Neuron (in vitro differentiated cells): ENCODE results near the gene KPNA6.
A peak's percentile ranks its signal among the peaks of the same experiment; 100 is the strongest.

ENCODE experiments used
- H2AFZ ChIP-seq: one replicate; pipeline ENCODE4 v1.6.1; 2013; ENCODE audit warnings: low read depth, mild to moderate bottlenecking, inconsistent platforms, low read length, moderate library complexity
- H3K27me3 ChIP-seq: one replicate; pipeline ENCODE4 v1.6.1; 2013; ENCODE audit warnings: low read length; ENCODE audit not compliant: insufficient read depth
- H3K36me3 ChIP-seq: one replicate; pipeline ENCODE4 v1.6.1; 2013; ENCODE audit warnings: low read length; ENCODE audit not compliant: insufficient read depth
- H3K4me1 ChIP-seq: one replicate; pipeline ENCODE4 v1.6.1; 2013; ENCODE audit warnings: low read length; ENCODE audit not compliant: insufficient read depth
- H3K4me3 ChIP-seq: 2 replicates; pipeline ENCODE4 v1.5.1; 2013; ENCODE audit warnings: mild to moderate bottlenecking, low read length, moderate library complexity
- H3K9me3 ChIP-seq: one replicate; pipeline ENCODE4 v1.6.1; 2013; ENCODE audit warnings: low read length

The KPNA6 gene

DNA sequence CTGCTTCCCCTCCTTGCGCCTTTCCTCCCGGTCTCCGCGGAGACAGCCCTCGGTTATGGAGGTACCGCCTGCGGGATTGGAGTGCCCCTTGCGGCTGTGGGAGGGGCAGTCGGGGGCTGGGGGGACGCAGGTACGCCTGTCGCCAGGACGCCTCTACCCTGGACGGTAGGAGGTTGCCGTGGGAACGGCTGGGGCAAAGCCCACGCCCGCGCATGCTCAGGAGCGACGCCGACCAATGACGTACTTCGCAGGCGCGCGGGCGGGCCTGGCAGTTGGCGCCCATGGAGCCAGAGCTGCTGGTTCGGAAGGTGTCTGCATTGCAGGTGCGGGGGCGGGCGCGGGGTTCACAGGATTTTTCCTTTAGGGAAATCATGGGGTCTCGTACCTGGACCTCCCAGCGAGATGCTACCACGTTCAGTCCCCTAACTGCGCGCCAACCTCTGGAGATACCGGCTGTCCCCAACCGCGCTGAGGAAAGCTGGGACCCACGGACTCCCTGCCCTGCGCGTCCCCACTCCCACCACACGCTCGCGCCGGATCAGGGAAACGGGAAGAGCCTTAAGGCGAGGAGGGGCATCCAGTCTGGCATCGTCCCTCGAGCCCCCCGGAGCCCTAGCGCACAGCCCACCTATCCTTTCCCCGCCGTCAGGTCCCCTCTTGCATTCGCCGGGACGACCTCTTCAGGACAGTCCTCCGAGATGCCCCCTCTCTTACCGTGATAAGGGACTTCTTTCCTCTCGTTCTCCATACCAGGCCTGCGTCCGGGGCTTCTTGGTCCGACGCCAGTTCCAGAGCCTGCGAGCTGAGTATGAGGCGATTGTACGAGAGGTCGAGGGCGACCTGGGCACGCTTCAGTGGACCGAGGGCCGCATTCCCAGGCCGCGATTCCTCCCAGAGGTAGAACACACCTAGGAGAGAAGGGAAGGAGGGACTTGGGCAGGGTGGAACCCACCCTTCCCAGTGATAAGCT is 97.8 kb downstream of the KPNA6 start, which contains the start of gene IQCC:
Gene IQCC (plus strand): TSS at position 271 of the 970 bp plus-strand sequence. CDS start 11 bp downstream, at position 282.
- H3K4me1 ChIP-seq = peaks cover 9% of the 10 kb centered on the region
- H3K27me3 ChIP-seq = no peaks in the 10 kb centered on the region
- H3K4me3 ChIP-seq = peak within 1 kb of the TSS; percentile 65
- H2AFZ ChIP-seq = no peak within 1 kb of the TSS
- H3K36me3 ChIP-seq = peaks cover 9% of the 10 kb centered on the region
- H3K9me3 ChIP-seq = no peaks in the 10 kb centered on the region

GRCh38 chr1:32208469-32208868 is 100.6 kb downstream of the KPNA6 start:
- no peak overlapping the region for H2AFZ ChIP-seq
- no peaks in the 10 kb centered on the region for H3K9me3 ChIP-seq
- H3K4me3 ChIP-seq = no peak overlapping the region
- H3K4me1 ChIP-seq = no peaks in the 10 kb centered on the region
- H3K27me3 ChIP-seq = no peaks in the 10 kb centered on the region
- peaks cover 12% of the 10 kb centered on the region for H3K36me3 ChIP-seq

DNA sequence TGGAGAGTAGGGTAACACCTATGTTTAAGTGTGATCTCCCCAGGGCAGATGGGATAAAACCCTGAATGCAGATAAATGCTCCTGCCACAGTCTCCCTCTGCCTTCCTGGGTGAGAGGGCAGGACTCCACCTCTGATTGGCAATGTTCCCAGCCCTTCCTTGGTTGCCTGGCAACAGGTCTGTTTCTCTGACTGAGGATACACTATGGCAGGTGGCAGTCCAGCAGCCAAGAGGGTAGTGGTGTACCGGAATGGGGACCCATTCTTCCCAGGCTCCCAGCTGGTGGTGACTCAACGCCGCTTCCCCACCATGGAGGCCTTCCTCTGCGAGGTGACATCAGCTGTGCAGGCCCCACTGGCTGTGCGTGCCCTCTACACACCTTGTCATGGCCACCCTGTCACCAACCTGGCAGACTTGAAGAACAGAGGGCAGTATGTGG is 101.1 kb downstream of the KPNA6 start, which contains the start of gene DCDC2B:
Gene DCDC2B (plus strand): TSS at position 199 of the 438 bp plus-strand sequence. CDS start 5 bp downstream, at position 204.
- no peaks in the 10 kb centered on the region for H3K4me1 ChIP-seq
- H2AFZ ChIP-seq = no peak within 1 kb of the TSS
- no peaks in the 10 kb centered on the region for H3K9me3 ChIP-seq
- H3K36me3 ChIP-seq = peaks cover 12% of the 10 kb centered on the region
- H3K4me3 ChIP-seq = no peak within 1 kb of the TSS
- H3K27me3 ChIP-seq = no peaks in the 10 kb centered on the region

GRCh38 chr1:32215629-32216480 is 108.0 kb downstream of the KPNA6 start:
- peaks cover 3% of the 10 kb centered on the region for H3K4me1 ChIP-seq
- no peaks in the 10 kb centered on the region for H3K9me3 ChIP-seq
- H3K27me3 ChIP-seq = no peaks in the 10 kb centered on the region
- no peak overlapping the region for H2AFZ ChIP-seq
- peaks cover 40% of the 10 kb centered on the region for H3K36me3 ChIP-seq
- no peak overlapping the region for H3K4me3 ChIP-seq

DNA sequence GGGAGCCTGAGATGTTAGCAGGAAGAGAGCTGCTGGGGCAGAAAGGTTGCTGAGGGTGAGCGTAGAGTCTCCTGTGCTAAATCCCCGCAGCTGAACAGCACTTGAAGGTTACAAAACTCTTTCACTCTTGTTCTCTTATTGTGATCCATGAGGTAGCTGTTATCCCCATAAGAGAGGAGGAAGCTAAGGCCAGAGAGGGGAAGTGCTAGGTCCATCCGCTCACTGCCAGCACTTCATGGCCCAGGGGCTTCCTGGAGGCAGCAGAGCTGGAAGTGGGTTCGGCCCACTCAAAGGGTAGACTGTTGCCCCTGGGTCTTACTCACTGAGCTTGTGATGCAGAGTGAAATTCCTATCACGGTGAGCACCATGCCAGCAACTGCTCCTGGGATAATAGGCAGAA is 108.7 kb downstream of the KPNA6 start:
- H3K9me3 ChIP-seq = no peaks in the 10 kb centered on the region
- peaks cover 10% of the 10 kb centered on the region for H3K4me1 ChIP-seq
- no peak overlapping the region for H3K4me3 ChIP-seq
- peaks cover 40% of the 10 kb centered on the region for H3K36me3 ChIP-seq
- no peak overlapping the region for H2AFZ ChIP-seq
- no peaks in the 10 kb centered on the region for H3K27me3 ChIP-seq

GRCh38 chr1:32219022-32219421 is 111.2 kb downstream of the KPNA6 start:
- H2AFZ ChIP-seq = no peak overlapping the region
- H3K4me3 ChIP-seq = no peak overlapping the region
- H3K4me1 ChIP-seq = peaks cover 15% of the 10 kb centered on the region
- H3K27me3 ChIP-seq = no peaks in the 10 kb centered on the region
- H3K36me3 ChIP-seq = peaks cover 42% of the 10 kb centered on the region
- no peaks in the 10 kb centered on the region for H3K9me3 ChIP-seq

- H3K27me3 ChIP-seq = no peaks in the 10 kb centered on the region
- H3K9me3 ChIP-seq = no peaks in the 10 kb centered on the region
- H3K4me1 ChIP-seq = peaks cover 15% of the 10 kb centered on the region
- no peak overlapping the region for H2AFZ ChIP-seq
- peaks cover 43% of the 10 kb centered on the region for H3K36me3 ChIP-seq
- peak overlapping the region; percentile 88 for H3K4me3 ChIP-seq
Measured at GRCh38 chr1:32220746-32221580, 113.1 kb downstream of the KPNA6 start.

DNA sequence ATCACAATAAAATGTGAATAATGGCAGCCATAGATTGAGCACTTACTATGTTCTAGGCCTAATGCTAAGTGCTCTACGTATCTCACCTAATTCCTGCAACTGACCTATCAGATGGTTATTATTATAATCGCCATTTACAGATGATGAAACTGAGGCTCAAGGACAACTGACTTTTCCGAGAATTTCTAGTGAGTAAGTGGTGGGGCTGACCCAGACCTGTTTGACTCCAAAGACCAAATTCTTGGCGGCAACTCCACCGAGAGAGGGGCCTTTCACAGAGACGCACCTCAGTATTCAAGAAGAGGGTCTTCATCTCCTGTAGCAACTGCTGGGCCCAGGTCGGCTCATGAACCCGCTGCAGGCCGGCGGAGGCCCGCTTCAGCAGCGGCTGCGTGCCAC is 113.7 kb downstream of the KPNA6 start:
- H3K4me1 ChIP-seq = peaks cover 15% of the 10 kb centered on the region
- H2AFZ ChIP-seq = no peak overlapping the region
- H3K9me3 ChIP-seq = no peaks in the 10 kb centered on the region
- H3K4me3 ChIP-seq = peak overlapping the region; percentile 88
- peaks cover 42% of the 10 kb centered on the region for H3K36me3 ChIP-seq
- no peaks in the 10 kb centered on the region for H3K27me3 ChIP-seq

- Histone ChIP-seq H3K27me3 (no peaks in the 10 kb centered on the region), H3K9me3 (no peaks in the 10 kb centered on the region), H3K4me3 (peak within 1 kb of the TSS; percentile 88), H3K36me3 (peaks cover 40% of the 10 kb centered on the region), H3K4me1 (peaks cover 15% of the 10 kb centered on the region), H2AFZ (peak within 1 kb of the TSS; percentile 65)
Measured at GRCh38 chr1:32221980-32222755, 114.3 kb downstream of the KPNA6 start, which contains the start of the genes EIF3I and TMEM234. Gene EIF3I, plus strand, starts transcription at chr1:32222407. Its CDS starts 35 bp downstream, at chr1:32222442. Gene TMEM234, minus strand, starts transcription at chr1:32222353. Its CDS starts 31 bp downstream, at chr1:32222322.

DNA sequence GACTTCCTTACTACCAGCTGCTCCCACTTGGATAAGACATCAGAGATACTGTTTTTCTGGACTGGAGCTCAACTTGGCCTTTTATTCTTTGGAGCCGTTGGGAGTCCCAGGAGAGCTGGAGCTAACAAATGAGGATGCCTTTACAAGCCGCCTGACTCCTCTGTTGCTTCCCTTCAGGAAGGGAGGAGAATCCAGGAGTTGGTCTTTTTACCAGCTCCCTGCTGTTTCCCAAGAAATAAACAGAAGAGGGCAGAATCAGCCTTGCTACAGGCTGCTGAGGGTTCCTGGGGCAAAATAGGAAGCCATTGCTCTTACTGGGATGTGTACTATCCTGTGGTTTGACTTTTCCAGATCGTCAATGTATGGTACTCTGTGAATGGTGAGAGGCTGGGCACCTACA is 115.8 kb downstream of the KPNA6 start:
- Histone ChIP-seq H3K27me3 (no peaks in the 10 kb centered on the region), H3K4me1 (peaks cover 15% of the 10 kb centered on the region), H3K9me3 (no peaks in the 10 kb centered on the region), H3K4me3 (peak overlapping the region; percentile 0), H2AFZ (no peak overlapping the region), H3K36me3 (peaks cover 47% of the 10 kb centered on the region)

- Histone ChIP-seq H3K36me3 (peaks cover 50% of the 10 kb centered on the region), H3K4me3 (no peak overlapping the region)
Measured at GRCh38 chr1:32224285-32224684, 116.4 kb downstream of the KPNA6 start.

More at GRCh38 chr1:32224285-32224684, 116.4 kb downstream of the KPNA6 start:
- Histone ChIP-seq H3K27me3 (no peaks in the 10 kb centered on the region), H2AFZ (no peak overlapping the region), H3K4me1 (peaks cover 15% of the 10 kb centered on the region), H3K9me3 (no peaks in the 10 kb centered on the region)
